Esophagus squamous epithelium (tissue), 5 donors: Measurements from ENCODE around the gene SLC51B. TPM values are rescaled to one million over a fixed set of nuclear protein-coding genes. Genes with fewer than 3 reads are reported as not detected.
A peak's percentile ranks its signal among the peaks of the same experiment; 100 is the strongest.
"Not testable (repeated sequence)": the region's sequence is repeated elsewhere in the genome, so short reads cannot be mapped to it uniquely, and the experiment has no call there.

Experiments
- DNase-seq: peaks from one replicate; lab custom pipeline; 2025; lab: John Stamatoyannopoulos, UW
- H3K27ac ChIP-seq, 4 donors: fragments of 200-600 bp; sonication (generic); one replicate each; pipeline ENCODE4 v1.5.1; 2016 to 2019; ENCODE audit warnings: mild to moderate bottlenecking in 1 of 4
- H3K27me3 ChIP-seq, 4 donors: fragments of 200-600 bp; sonication (generic); 1 replicate in 3 of 4; 2 replicates in 1 of 4; pipeline versions ENCODE4 v1.5.1 to v1.6.0; 2017 to 2021; ENCODE audit warnings: antibody characterized with exemption in 1 of 4
- H3K36me3 ChIP-seq, 3 donors: fragments of 200-600 bp; sonication (generic); one replicate each; pipeline ENCODE4 v1.5.1; 2016 to 2019
- H3K4me1 ChIP-seq, 3 donors: fragments of 200-600 bp; sonication (generic); one replicate each; pipeline ENCODE4 v1.5.1; 2017 to 2019
- H3K4me3 ChIP-seq, 4 donors: fragments of 200-600 bp; sonication (generic); 1 replicate in 3 of 4; 2 replicates in 1 of 4; pipeline ENCODE4 v1.5.1; 2016 to 2019; ENCODE audit warnings: mild to moderate bottlenecking in 2 of 4, moderate library complexity in 1 of 4
- H3K9me3 ChIP-seq, 3 donors: fragments of 200-600 bp; sonication (generic); one replicate each; pipeline ENCODE4 v1.5.1; 2016 to 2019
- CTCF ChIP-seq, 6 experiments: fragments of 450-650 bp in 4 of 6; fragments of 200-600 bp in 2 of 6; sonication (generic) in 2 of 6; IDR thresholded peaks; one replicate each; pipeline ENCODE4 v1.5.1; 2016 to 2019; ENCODE audit warnings: antibody characterized with exemption in 6 of 6, mild to moderate bottlenecking in 4 of 6, moderate library complexity in 4 of 6
- POLR2A ChIP-seq, 4 donors: fragments of 450-650 bp; IDR thresholded peaks; one replicate each; pipeline ENCODE4 v1.6.1; 2017; ENCODE audit warnings: antibody characterized with exemption in 4 of 4, mild to moderate bottlenecking in 4 of 4, moderate library complexity in 3 of 4
- WGBS, 2 donors: methylation state at CpG; one replicate each; pipeline ENCODE4 v1.1.5; 2018; 5-methylcytosine and 5-hydroxymethylcytosine counted together
- intact Hi-C: fragments of 100-400 bp; cut with DNase I; formaldehyde crosslinking; loops from one replicate; pipeline ENCODE4 v1.15.0; 2022
- total RNA-seq, 4 donors: library from RNA; depleted of rRNA; stranded (reverse); fragments of >200 nt; gene quantifications; one replicate each; pipeline ENCODE4 v1.1.0, GENCODE V29; 2016
- donor health status: DM: yes; HTN: yes; CAD: no.

SLC51B gene
- total RNA-seq, 4 donors from 2014 or later: not detected

GRCh38 chr15:65091946-65092770 is 47.0 kb downstream of the SLC51B start:
- no peaks in the 10 kb centered on the region for H3K9me3 ChIP-seq
- H3K36me3 ChIP-seq: peaks cover 0 to 8% (median 0%) of the 10 kb centered on the region in 3 donors
- H3K27me3 ChIP-seq: no peaks in the 10 kb centered on the region
- H3K27ac ChIP-seq: peak overlapping the region in 3 of 4 donors; percentile 39 to 55 (median 48)
- DNase-seq: no peak
- 72 to 76% methylated on average over 9 to 10 of the region's 12 CpGs for WGBS, 2 donors
- no peak for TF ChIP-seq CTCF (IDR thresholded peaks at IDR 0.05)
- no peak for TF ChIP-seq POLR2A (IDR thresholded peaks at IDR 0.05)
- H3K4me3 ChIP-seq: no peak overlapping the region
- intact Hi-C loops: no loop called here
- H3K4me1 ChIP-seq: peaks cover 20 to 54% (median 26%) of the 10 kb centered on the region in 3 donors

- no peaks in the 10 kb centered on the region for H3K9me3 ChIP-seq
- 78 to 93% methylated on average over 6 to 10 of the region's 17 CpGs for WGBS, 2 donors
- H3K27ac ChIP-seq: peak overlapping the region in 3 of 4 donors; percentile 9 to 48 (median 30)
- intact Hi-C loops: no loop called here
- H3K36me3 ChIP-seq: peaks cover 0 to 18% (median 0%) of the 10 kb centered on the region in 3 donors
- no peak for DNase-seq
- TF ChIP-seq POLR2A (IDR thresholded peaks at IDR 0.05) (no peak), CTCF (IDR thresholded peaks at IDR 0.05) (no peak)
- no peaks in the 10 kb centered on the region for H3K27me3 ChIP-seq
- H3K4me3 ChIP-seq: no peak overlapping the region
- peaks cover 11 to 44% (median 16%) of the 10 kb centered on the region in 3 donors for H3K4me1 ChIP-seq
These were observed 48.0 kb downstream of the SLC51B start for GRCh38 chr15:65092911-65093792.

GRCh38 chr15:65093793-65094170 is 48.6 kb downstream of the SLC51B start:
- H3K4me3 ChIP-seq, intact Hi-C loops, H3K9me3 ChIP-seq, DNase-seq, H3K27me3 ChIP-seq: not testable (repeated sequence)
- WGBS, 2 donors: 93 to 97% methylated on average over 11 of the region's 13 CpGs
- H3K36me3 ChIP-seq: peaks cover 0 to 24% (median 3%) of the 10 kb centered on the region in 3 donors
- peaks cover 4 to 38% (median 15%) of the 10 kb centered on the region in 3 donors for H3K4me1 ChIP-seq
- H3K27ac ChIP-seq: peak overlapping the region in 3 of 4 donors; percentile 48 to 75 (median 60)

- H3K27ac ChIP-seq: peak overlapping the region; percentile 5 to 75 (median 54)
- intact Hi-C loops: no loop called here
- H3K4me1 ChIP-seq: peaks cover 4 to 31% (median 13%) of the 10 kb centered on the region in 3 donors
- no peak for DNase-seq
- peaks cover 0 to 31% (median 10%) of the 10 kb centered on the region in 3 donors for H3K36me3 ChIP-seq
- H3K9me3 ChIP-seq: no peaks in the 10 kb centered on the region
- 70 to 85% methylated on average over 8 to 12 of the region's 14 CpGs for WGBS, 2 donors
- no peak for TF ChIP-seq POLR2A (IDR thresholded peaks at IDR 0.05)
- TF ChIP-seq CTCF (IDR thresholded peaks at IDR 0.05): no peak
- no peaks in the 10 kb centered on the region for H3K27me3 ChIP-seq
- no peak overlapping the region for H3K4me3 ChIP-seq
These were observed 49.3 kb downstream of the SLC51B start for GRCh38 chr15:65094294-65094995.
